A549 (cell line): ENCODE results near the gene HLF. TPM values are rescaled to one million over a fixed set of nuclear protein-coding genes. Genes with fewer than 3 reads are reported as not detected.
A peak's percentile ranks its signal among the peaks of the same experiment; 100 is the strongest.

Source experiments
- ATAC-seq, 2 experiments: fragments of 200-7000 bp in 1 of 2; fragments of >200 bp in 1 of 2; cut with Nextera tagmentation in 1 of 2; cut with Tn5 transposase in 1 of 2; 3 replicates each; pipeline versions ENCODE4 v1.8.0 to v1.9.1; 2018 to 2020; ENCODE audit warnings: mild to moderate bottlenecking in 1 of 2, moderate library complexity in 1 of 2
- CTCF ChIA-PET: fragments of 300-600 bp; sonication (Branson Sonifier 250); formaldehyde crosslinking; extraction: SDS; loops from one replicate; lab custom pipeline; 2021; ENCODE audit warnings: antibody characterized with exemption, inconsistent platforms; lab: Yijun Ruan, JAX
- POLR2A ChIA-PET: fragments of 350-600 bp; formaldehyde crosslinking; extraction: SDS; loops from one replicate; lab custom pipeline; 2021; ENCODE audit warnings: antibody characterized with exemption, inconsistent platforms; lab: Yijun Ruan, JAX
- DNase-seq, 2 experiments: peaks; one replicate each; pipeline versions ENCODE4 v3.0.0 to v3.0.0-alpha.2; 2011 to 2016; ENCODE audit warnings: low read depth in 1 of 2, low spot score in 1 of 2
- FAIRE-seq: peaks from 2 replicates; lab custom pipeline; 2011; peaks lifted over from hg19 to GRCh38; lab: Jason Lieb, UNC
- H3K27ac ChIP-seq, 2 experiments: fragments of >200 bp; sonication (Bioruptor Twin); formaldehyde crosslinking; 3 replicates each; pipeline ENCODE4 v1.5.1; 2016 to 2017
- H3K4me1 ChIP-seq: fragments of >200 bp; sonication (Bioruptor Twin); formaldehyde crosslinking; 3 replicates; pipeline ENCODE4 v1.6.1; 2016
- H3K4me2 ChIP-seq: fragments of >200 bp; sonication (Bioruptor Twin); formaldehyde crosslinking; 3 replicates; pipeline ENCODE4 v1.6.1; 2016
- H3K4me3 ChIP-seq: fragments of >200 bp; sonication (Bioruptor Twin); formaldehyde crosslinking; 3 replicates; pipeline ENCODE4 v1.5.1; 2016
- H3K9me3 ChIP-seq: fragments of >200 bp; sonication (Bioruptor Twin); formaldehyde crosslinking; 3 replicates; pipeline ENCODE4 v1.6.1; 2016
- BHLHE40 ChIP-seq: IDR thresholded peaks from 2 replicates; pipeline ENCODE4 v1.6.1; 2012; ENCODE audit warnings: low read depth, low read length, inconsistent platforms
- CEBPB ChIP-seq, 2 experiments: fragments of >200 bp in 1 of 2; sonication (Bioruptor Twin) in 1 of 2; formaldehyde crosslinking in 1 of 2; IDR thresholded peaks; 2 replicates each; pipeline ENCODE4 v1.6.1; 2012 to 2016
- CHD2 ChIP-seq: fragments of 150-350 bp; IDR thresholded peaks from 2 replicates; pipeline ENCODE4 v1.6.1; 2014; ENCODE audit warnings: low read length; ENCODE audit not compliant: partially characterized antibody
- CHD4 ChIP-seq: fragments of 200-600 bp; sonication (generic); IDR thresholded peaks from 2 replicates; pipeline ENCODE4 v1.6.1; 2016; ENCODE audit warnings: antibody characterized with exemption, mild to moderate bottlenecking, borderline replicate concordance
- ESRRA ChIP-seq: fragments of 150-350 bp; IDR thresholded peaks from 2 replicates; pipeline ENCODE4 v1.6.1; 2014; ENCODE audit warnings: mild to moderate bottlenecking, low read length, borderline replicate concordance
- JUN ChIP-seq, 2 experiments: fragments of >200 bp; sonication (Bioruptor Twin); formaldehyde crosslinking; IDR thresholded peaks; 2 replicates in 1 of 2; 3 replicates in 1 of 2; pipeline ENCODE4 v1.6.1; 2016 to 2017
- KDM1A ChIP-seq: fragments of 200-600 bp; sonication (generic); IDR thresholded peaks from 2 replicates; pipeline ENCODE4 v1.6.1; 2016; ENCODE audit warnings: low read depth, mild to moderate bottlenecking
- KDM5A ChIP-seq: fragments of 200-600 bp; sonication (generic); IDR thresholded peaks from 2 replicates; pipeline ENCODE4 v1.6.1; 2016; ENCODE audit warnings: antibody characterized with exemption, mild to moderate bottlenecking
- MAFK ChIP-seq: fragments of 450-650 bp; IDR thresholded peaks from 2 replicates; pipeline ENCODE4 v1.6.1; 2014; ENCODE audit not compliant: partially characterized antibody
- MYC ChIP-seq: IDR thresholded peaks from 2 replicates; pipeline ENCODE4 v1.6.1; 2012; ENCODE audit warnings: mild to moderate bottlenecking, inconsistent platforms, low read length, improper control_type of control experiment, borderline replicate concordance
- NPAS2 ChIP-seq: fragments of 250-450 bp; sonication (Bioruptor Pico); IDR thresholded peaks from 2 replicates; pipeline ENCODE4 v1.8.0; 2022; ENCODE audit warnings: mild to moderate bottlenecking, moderate library complexity, borderline replicate concordance
- PHF8 ChIP-seq: fragments of 200-600 bp; sonication (generic); IDR thresholded peaks from 2 replicates; pipeline ENCODE4 v1.6.1; 2016; ENCODE audit warnings: low read depth, mild to moderate bottlenecking, antibody characterized with exemption, moderate library complexity, borderline replicate concordance
- POLR2A ChIP-seq: IDR thresholded peaks from 2 replicates; pipeline ENCODE4 v1.6.1; 2012; ENCODE audit warnings: mild to moderate bottlenecking, low read length
- RAD21 ChIP-seq, 2 experiments: fragments of >200 bp in 1 of 2; sonication (Bioruptor Twin) in 1 of 2; formaldehyde crosslinking in 1 of 2; IDR thresholded peaks in 1 of 2; conservative IDR thresholded peaks in 1 of 2; 2 replicates in 1 of 2; 3 replicates in 1 of 2; pipeline ENCODE4 v1.6.1; 2012 to 2018; ENCODE audit warnings: inconsistent platforms in 1 of 2
- RCOR1 ChIP-seq: fragments of 150-350 bp; IDR thresholded peaks from 2 replicates; pipeline ENCODE4 v1.6.1; 2014; ENCODE audit warnings: antibody characterized with exemption, low read length, low read depth
- RNF2 ChIP-seq: fragments of 200-600 bp; sonication (generic); IDR thresholded peaks from 2 replicates; pipeline ENCODE4 v1.6.1; 2016; ENCODE audit warnings: low read depth, mild to moderate bottlenecking, antibody characterized with exemption, moderate library complexity, borderline replicate concordance
- SMC3 ChIP-seq: fragments of >200 bp; sonication (Bioruptor Twin); formaldehyde crosslinking; IDR thresholded peaks from 3 replicates; pipeline ENCODE4 v1.6.1; 2018; ENCODE audit warnings: inconsistent platforms
- WGBS: methylation state at CpG from one replicate; pipeline ENCODE4 v1.1.6; 2017; ENCODE audit errors: missing lambda C conversion rate; 5-methylcytosine and 5-hydroxymethylcytosine counted together
- polyA plus RNA-seq, 4 experiments: library from polyadenylated mRNA; depleted of rRNA in 3 of 4; stranded (reverse); fragments of >200 nt; fragmentation: RNase III in 1 of 4; extraction: RNeasy Plus Mini Kit Qiagen cat#74134 plus additional on column Dnase treatment in 1 of 4; gene quantifications; 2 replicates in 3 of 4; 3 replicates in 1 of 4; pipeline ENCODE4 v1.2.3, GENCODE V29; 2011 to 2017
- TF ChIP-seq, protein P1 (sequence below): IDR thresholded peaks from 2 replicates; pipeline ENCODE4 v1.6.1; 2012
- TF ChIP-seq, protein P2 (sequence below): IDR thresholded peaks from 2 replicates; pipeline ENCODE4 v1.6.1; 2012; ENCODE audit warnings: low read depth, borderline replicate concordance
- TF ChIP-seq, protein P3 (sequence below): fragments of 450-650 bp; IDR thresholded peaks from 2 replicates; pipeline ENCODE4 v1.6.1; 2014; ENCODE audit warnings: antibody characterized with exemption
- TF ChIP-seq, protein P4 (sequence below): fragments of >200 bp; sonication (Bioruptor Twin); formaldehyde crosslinking; IDR thresholded peaks from 3 replicates; pipeline ENCODE4 v1.5.1; 2016

Gene HLF
- polyA plus RNA-seq, 2 of the 4 experiments (the other 2 are of a cell fraction): 0.35 to 1.0 TPM

DNA sequence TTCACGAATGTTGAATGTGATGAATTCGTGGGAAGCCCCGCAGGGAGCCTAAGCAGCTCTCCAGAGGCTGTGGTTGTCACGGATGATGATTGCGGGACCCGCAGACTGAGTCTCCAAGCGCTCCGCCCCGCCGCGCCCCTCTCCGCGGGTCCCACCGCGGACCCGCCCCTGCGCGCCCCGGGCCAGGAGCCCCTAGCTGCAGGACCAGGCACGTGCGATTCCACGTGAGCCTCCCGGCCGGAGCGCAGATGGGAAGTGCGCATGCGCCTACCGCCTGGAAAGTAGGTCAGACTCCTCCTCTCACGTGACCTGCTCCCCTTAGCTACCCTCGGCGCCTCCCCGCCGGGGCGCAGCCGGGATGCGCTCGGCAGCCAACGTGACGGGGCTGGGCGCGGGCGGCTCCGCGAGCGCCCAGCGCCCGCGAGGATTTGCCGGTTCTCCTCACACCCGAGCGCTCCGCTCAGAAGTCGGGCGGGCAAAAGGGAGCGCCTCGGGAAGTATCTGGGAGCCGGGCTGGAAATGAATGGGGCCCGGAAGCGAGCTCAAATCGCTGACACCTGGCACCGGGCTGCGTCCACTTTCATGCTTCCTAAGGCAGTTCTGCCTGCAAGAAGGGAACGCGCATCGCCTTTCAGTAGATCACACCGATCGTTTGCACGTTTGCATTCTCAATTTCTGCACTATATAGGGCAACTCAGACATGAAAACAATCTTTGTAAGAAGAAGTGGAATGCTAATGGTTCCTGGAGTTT lies 26.4 kb upstream of the HLF start:
- peak overlapping the region; percentile 56 for H3K4me3 ChIP-seq
- peak overlapping the region; percentile 90 for H3K4me2 ChIP-seq
- peaks cover 12% of the 10 kb centered on the region; the same call in 2 of the 3 replicates for H3K4me1 ChIP-seq
- FAIRE-seq: peak; percentile 87
- H3K27ac ChIP-seq: peak overlapping the region; percentile 70 to 76
- POLR2A ChIA-PET: interaction anchor here (0.6 to 1.5 kb wide), 6 partner anchors 17 to 1675 kb away, joined by 3 to 4 read pairs (median 3); partner anchors contain the start of genes PCTP and TRIM25
- TF ChIP-seq, protein P1, sequence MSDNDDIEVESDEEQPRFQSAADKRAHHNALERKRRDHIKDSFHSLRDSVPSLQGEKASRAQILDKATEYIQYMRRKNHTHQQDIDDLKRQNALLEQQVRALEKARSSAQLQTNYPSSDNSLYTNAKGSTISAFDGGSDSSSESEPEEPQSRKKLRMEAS: peak; percentile 99
- TF ChIP-seq POLR2A (peak; percentile 55), BHLHE40 (peak; percentile 89), KDM1A (no peak), RCOR1 (no peak), SMC3 (no peak), RNF2 (peak; percentile 32; the same call in 1 of the 2 replicates), JUN (IDR thresholded peaks at IDR 0.05) (peak; percentile 23 to 57; a peak in 2 of 5 replicates), MYC (0 out of 2 replicates have a peak, but pooled peaks have one; percentile 57), NPAS2 (peak; percentile 100), ESRRA (no peak), PHF8 (peak; percentile 60), CHD4 (no peak), CEBPB (IDR thresholded peaks at IDR 0.05) (no peak)
- TF ChIP-seq, protein P2, sequence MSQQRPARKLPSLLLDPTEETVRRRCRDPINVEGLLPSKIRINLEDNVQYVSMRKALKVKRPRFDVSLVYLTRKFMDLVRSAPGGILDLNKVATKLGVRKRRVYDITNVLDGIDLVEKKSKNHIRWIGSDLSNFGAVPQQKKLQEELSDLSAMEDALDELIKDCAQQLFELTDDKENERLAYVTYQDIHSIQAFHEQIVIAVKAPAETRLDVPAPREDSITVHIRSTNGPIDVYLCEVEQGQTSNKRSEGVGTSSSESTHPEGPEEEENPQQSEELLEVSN: peak; percentile 93; the same call in 1 of the 2 replicates
- TF ChIP-seq, protein P3, sequence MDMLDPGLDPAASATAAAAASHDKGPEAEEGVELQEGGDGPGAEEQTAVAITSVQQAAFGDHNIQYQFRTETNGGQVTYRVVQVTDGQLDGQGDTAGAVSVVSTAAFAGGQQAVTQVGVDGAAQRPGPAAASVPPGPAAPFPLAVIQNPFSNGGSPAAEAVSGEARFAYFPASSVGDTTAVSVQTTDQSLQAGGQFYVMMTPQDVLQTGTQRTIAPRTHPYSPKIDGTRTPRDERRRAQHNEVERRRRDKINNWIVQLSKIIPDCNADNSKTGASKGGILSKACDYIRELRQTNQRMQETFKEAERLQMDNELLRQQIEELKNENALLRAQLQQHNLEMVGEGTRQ: peak; percentile 93
- peak; percentile 94 to 99 for DNase-seq
- 1% methylated on average over 36 of the region's 68 CpGs for WGBS
- H3K9me3 ChIP-seq: no peaks in the 10 kb centered on the region
- CTCF ChIA-PET: interaction anchor here (0.7 to 3.0 kb wide), 13 partner anchors 9 to 288 kb away, joined by 3 to 12 read pairs (median 4); no protein-coding TSS in a partner anchor
- ATAC-seq: peak; percentile 97 to 99

DNA sequence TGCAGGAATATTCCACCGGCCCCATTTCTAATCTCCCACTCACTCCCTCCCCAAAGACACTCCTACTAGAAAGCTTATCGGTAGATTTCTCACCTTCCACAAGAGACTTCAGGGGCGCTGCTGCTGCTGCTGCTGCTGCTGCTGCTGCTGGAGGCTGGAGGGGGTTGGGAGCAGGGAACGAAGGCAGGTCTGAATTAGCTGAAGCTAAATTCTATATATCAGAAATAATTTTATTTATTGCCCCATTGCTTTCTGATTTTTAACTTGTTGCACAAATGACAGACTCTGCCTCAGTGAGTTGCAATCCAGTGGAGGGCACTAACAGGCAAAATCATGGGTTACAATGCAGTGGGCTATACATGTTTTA lies 25.8 kb upstream of the HLF start:
- DNase-seq: peak in 1 of 2 experiments; percentile 49
- FAIRE-seq: no peak
- 1% methylated on average over 4 of the region's 4 CpGs for whole genome bisulfite sequencing
- peaks cover 12% of the 10 kb centered on the region; the same call in 2 of the 3 replicates for H3K4me1 ChIP-seq
- peak overlapping the region; percentile 56 for H3K4me3 ChIP-seq
- H3K27ac ChIP-seq: peak overlapping the region; percentile 70 to 76
- ChIA-PET POLR2A (interaction anchor here (1.0 to 1.5 kb wide), 3 partner anchors 16 to 182 kb away, joined by 3 to 4 read pairs (median 3); no protein-coding TSS in a partner anchor), CTCF (interaction anchor here (0.7 to 3.0 kb wide), 14 partner anchors 9 to 288 kb away, joined by 3 to 12 read pairs (median 4); no protein-coding TSS in a partner anchor)
- no peaks in the 10 kb centered on the region for H3K9me3 ChIP-seq
- ATAC-seq: peak; percentile 65 to 76; a peak in 5 of 6 replicates
- peak overlapping the region; percentile 90 for H3K4me2 ChIP-seq
- TF ChIP-seq PHF8: no peak
- no peak for TF ChIP-seq CHD2
- TF ChIP-seq RAD21 (conservative IDR thresholded peaks at IDR 0.05 in 1 of 2, IDR thresholded peaks at IDR 0.05 in 1 of 2): 0 out of 5 replicates have a peak, but pooled peaks of 1 of the 2 experiments have one; percentile 15
- TF ChIP-seq, protein P4, sequence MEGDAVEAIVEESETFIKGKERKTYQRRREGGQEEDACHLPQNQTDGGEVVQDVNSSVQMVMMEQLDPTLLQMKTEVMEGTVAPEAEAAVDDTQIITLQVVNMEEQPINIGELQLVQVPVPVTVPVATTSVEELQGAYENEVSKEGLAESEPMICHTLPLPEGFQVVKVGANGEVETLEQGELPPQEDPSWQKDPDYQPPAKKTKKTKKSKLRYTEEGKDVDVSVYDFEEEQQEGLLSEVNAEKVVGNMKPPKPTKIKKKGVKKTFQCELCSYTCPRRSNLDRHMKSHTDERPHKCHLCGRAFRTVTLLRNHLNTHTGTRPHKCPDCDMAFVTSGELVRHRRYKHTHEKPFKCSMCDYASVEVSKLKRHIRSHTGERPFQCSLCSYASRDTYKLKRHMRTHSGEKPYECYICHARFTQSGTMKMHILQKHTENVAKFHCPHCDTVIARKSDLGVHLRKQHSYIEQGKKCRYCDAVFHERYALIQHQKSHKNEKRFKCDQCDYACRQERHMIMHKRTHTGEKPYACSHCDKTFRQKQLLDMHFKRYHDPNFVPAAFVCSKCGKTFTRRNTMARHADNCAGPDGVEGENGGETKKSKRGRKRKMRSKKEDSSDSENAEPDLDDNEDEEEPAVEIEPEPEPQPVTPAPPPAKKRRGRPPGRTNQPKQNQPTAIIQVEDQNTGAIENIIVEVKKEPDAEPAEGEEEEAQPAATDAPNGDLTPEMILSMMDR: peak; percentile 27; the same call in 2 of the 3 replicates
- TF ChIP-seq KDM5A: no peak
- no peak for TF ChIP-seq MAFK
